Measurements from ENCODE around the gene ZBTB46. TPM values are rescaled to one million over a fixed set of nuclear protein-coding genes. Genes with fewer than 3 reads are reported as not detected.
A peak's percentile ranks its signal among the peaks of the same experiment; 100 is the strongest.

The ZBTB46 gene
- total RNA-seq, 2 experiments from 2014 or later, result 0.67 to 1.3 TPM

DNA sequence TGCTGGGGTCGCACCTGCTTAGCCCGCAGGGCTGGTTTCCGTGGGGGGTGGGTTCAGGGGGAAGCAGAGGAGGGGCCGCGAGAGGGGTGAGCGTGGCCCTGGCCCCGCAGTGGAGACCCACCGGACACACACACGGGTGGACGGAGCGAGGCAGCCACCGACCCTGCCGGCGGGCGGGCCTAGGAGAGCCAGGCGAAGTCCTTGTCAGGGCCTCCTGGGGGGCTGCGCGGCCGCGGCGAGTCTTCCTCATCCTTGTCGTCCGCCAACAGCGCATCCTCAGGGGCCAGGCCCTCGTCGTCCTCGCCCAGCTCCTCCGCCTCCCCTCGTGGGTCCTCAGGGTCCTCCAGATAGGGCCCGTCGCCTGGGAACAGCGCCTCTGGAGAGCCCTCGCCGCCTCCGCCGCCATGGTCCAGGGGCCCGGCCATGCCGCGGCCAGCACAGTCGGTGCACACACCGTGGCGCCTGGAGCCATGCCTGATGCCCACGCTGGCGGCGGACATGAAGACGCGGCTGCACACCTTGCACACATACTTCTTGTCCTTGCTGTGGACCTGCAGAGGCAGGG lies 84.2 kb downstream of the ZBTB46 start:
- H2AFZ ChIP-seq (ENCODE audit: low read length), result no peak overlapping the region
- ChIA-PET POLR2A (interaction anchor here (1.0 kb wide), 1 partner anchor 10 kb away, joined by 4 read pairs; the partner anchor contains the start of gene LIME1), CTCF (ENCODE audit: unreplicated experiment) (no interaction called here)
- H3K4me3 ChIP-seq (ENCODE audit: low read depth, low read length, poor library complexity, severe bottlenecking), result no peak overlapping the region
- no TSS peak for BruUV-seq (replicated peaks)
- no peak for DNase-seq (ENCODE audit: low spot score)
- no peak overlapping the region for H3K27ac ChIP-seq (ENCODE audit: low read depth, low read length, poor library complexity, severe bottlenecking)
- H3K36me3 ChIP-seq (ENCODE audit: insufficient read depth, low read length), result peaks cover 22% of the 10 kb centered on the region
- TF ChIP-seq, protein P1, sequence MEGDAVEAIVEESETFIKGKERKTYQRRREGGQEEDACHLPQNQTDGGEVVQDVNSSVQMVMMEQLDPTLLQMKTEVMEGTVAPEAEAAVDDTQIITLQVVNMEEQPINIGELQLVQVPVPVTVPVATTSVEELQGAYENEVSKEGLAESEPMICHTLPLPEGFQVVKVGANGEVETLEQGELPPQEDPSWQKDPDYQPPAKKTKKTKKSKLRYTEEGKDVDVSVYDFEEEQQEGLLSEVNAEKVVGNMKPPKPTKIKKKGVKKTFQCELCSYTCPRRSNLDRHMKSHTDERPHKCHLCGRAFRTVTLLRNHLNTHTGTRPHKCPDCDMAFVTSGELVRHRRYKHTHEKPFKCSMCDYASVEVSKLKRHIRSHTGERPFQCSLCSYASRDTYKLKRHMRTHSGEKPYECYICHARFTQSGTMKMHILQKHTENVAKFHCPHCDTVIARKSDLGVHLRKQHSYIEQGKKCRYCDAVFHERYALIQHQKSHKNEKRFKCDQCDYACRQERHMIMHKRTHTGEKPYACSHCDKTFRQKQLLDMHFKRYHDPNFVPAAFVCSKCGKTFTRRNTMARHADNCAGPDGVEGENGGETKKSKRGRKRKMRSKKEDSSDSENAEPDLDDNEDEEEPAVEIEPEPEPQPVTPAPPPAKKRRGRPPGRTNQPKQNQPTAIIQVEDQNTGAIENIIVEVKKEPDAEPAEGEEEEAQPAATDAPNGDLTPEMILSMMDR (conservative IDR thresholded peaks at IDR 0.05; ENCODE audit: low read length), result no peak
- no peak for TF ChIP-seq EZH2phosphoT487 (IDR thresholded peaks at IDR 0.05; ENCODE audit: borderline replicate concordance, low read depth, low read length)
- H3K9me2 ChIP-seq (ENCODE audit: insufficient read depth, low read length), result no peaks in the 10 kb centered on the region
- no peaks in the 10 kb centered on the region for H3K79me2 ChIP-seq (ENCODE audit: insufficient read depth, low read depth, low read length)
- H3K9me3 ChIP-seq (ENCODE audit: low read length), result no peaks in the 10 kb centered on the region
- H4K20me1 ChIP-seq (ENCODE audit: insufficient read depth, low read length), result no peaks in the 10 kb centered on the region
- intact Hi-C loops (cut with micrococcal nuclease; ENCODE audit: unreplicated experiment), result loop anchor here (2.0 kb wide), 1 partner anchor 40 kb away; the partner anchor contains the start of gene ARFRP1
- H3K4me2 ChIP-seq (ENCODE audit: low read length), result peak overlapping the region; percentile 47
- H3K4me1 ChIP-seq (ENCODE audit: insufficient read depth, low read length, poor library complexity, severe bottlenecking), result peaks cover 28% of the 10 kb centered on the region

DNA sequence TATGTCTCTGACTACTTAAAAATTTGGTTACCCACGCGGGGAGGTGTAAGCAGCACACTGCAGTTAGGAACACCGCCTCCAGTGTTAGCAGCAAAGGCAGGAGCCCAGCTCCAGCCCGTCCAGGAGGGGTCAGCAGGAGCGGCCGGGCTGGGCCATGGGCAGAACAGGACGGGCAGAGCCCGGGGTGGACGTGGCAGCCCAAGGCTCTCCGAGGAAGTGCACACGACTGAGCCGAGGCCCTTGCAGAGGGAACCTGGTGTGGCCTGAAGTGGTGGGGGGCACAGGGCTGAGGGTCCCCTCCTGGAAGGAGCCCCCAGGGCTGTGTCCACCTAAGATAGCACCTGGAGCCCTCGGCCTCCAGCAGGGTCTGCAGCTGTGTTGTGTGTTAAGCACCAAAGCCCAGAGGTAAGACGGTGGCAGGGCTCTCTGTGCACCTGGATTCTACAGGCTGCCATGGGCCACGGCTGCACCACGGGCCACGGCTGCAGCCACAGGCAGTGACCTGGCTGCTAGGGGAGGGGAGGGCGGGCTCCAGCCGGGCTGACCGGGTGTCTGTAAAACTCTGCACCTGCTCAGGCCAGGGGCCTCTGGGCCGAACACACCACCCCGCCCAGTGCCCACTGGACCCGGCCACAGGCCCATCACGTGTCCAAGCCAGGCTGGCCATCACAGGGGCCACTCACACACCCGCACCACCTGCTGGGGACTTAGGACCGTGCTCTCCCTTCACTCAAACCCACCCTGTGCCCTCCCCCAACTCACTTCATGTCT lies 84.9 kb downstream of the ZBTB46 start:
- DNase-seq (ENCODE audit: low spot score), result no peak
- no peaks in the 10 kb centered on the region for H4K20me1 ChIP-seq (ENCODE audit: insufficient read depth, low read length)
- H3K9me2 ChIP-seq (ENCODE audit: insufficient read depth, low read length), result no peaks in the 10 kb centered on the region
- CTCF ChIA-PET (ENCODE audit: unreplicated experiment), result no interaction called here
- no peak for TF ChIP-seq EZH2phosphoT487 (IDR thresholded peaks at IDR 0.05; ENCODE audit: borderline replicate concordance, low read depth, low read length)
- TF ChIP-seq, protein P1 (conservative IDR thresholded peaks at IDR 0.05; ENCODE audit: low read length), result no peak
- no peak overlapping the region for H3K27ac ChIP-seq (ENCODE audit: low read depth, low read length, poor library complexity, severe bottlenecking)
- H3K4me1 ChIP-seq (ENCODE audit: insufficient read depth, low read length, poor library complexity, severe bottlenecking), result peaks cover 25% of the 10 kb centered on the region
- peaks cover 29% of the 10 kb centered on the region for H3K36me3 ChIP-seq (ENCODE audit: insufficient read depth, low read length)
- POLR2A ChIA-PET, result no interaction called here
- no TSS peak for BruUV-seq (replicated peaks)
- no peak overlapping the region for H2AFZ ChIP-seq (ENCODE audit: low read length)
- intact Hi-C loops (cut with micrococcal nuclease; ENCODE audit: unreplicated experiment), result loop anchor here (2.0 kb wide), 1 partner anchor 39 kb away; the partner anchor contains the start of gene ARFRP1
- no peaks in the 10 kb centered on the region for H3K79me2 ChIP-seq (ENCODE audit: insufficient read depth, low read depth, low read length)
- no peaks in the 10 kb centered on the region for H3K9me3 ChIP-seq (ENCODE audit: low read length)
- no peak overlapping the region for H3K4me2 ChIP-seq (ENCODE audit: low read length)
- H3K4me3 ChIP-seq (ENCODE audit: low read depth, low read length, poor library complexity, severe bottlenecking), result no peak overlapping the region

- Histone ChIP-seq H3K9me2 (ENCODE audit: insufficient read depth, low read length) (no peaks in the 10 kb centered on the region), H3K4me3 (ENCODE audit: low read depth, low read length, poor library complexity, severe bottlenecking) (no peak overlapping the region), H4K20me1 (ENCODE audit: insufficient read depth, low read length) (no peaks in the 10 kb centered on the region), H3K79me2 (ENCODE audit: insufficient read depth, low read depth, low read length) (no peaks in the 10 kb centered on the region), H3K4me2 (ENCODE audit: low read length) (no peak overlapping the region), H3K4me1 (ENCODE audit: insufficient read depth, low read length, poor library complexity, severe bottlenecking) (peaks cover 25% of the 10 kb centered on the region), H3K36me3 (ENCODE audit: insufficient read depth, low read length) (peaks cover 32% of the 10 kb centered on the region), H3K9me3 (ENCODE audit: low read length) (no peaks in the 10 kb centered on the region), H2AFZ (ENCODE audit: low read length) (no peak overlapping the region), H3K27ac (ENCODE audit: low read depth, low read length, poor library complexity, severe bottlenecking) (no peak overlapping the region)
- CTCF ChIA-PET (ENCODE audit: unreplicated experiment), result no interaction called here
- no peak for DNase-seq (ENCODE audit: low spot score)
- intact Hi-C loops (cut with micrococcal nuclease; ENCODE audit: unreplicated experiment), result no loop called here
- POLR2A ChIA-PET, result no interaction called here
- no TSS peak for BruUV-seq (replicated peaks)
- TF ChIP-seq, protein P1 (conservative IDR thresholded peaks at IDR 0.05; ENCODE audit: low read length), result no peak
- no peak for TF ChIP-seq EZH2phosphoT487 (IDR thresholded peaks at IDR 0.05; ENCODE audit: borderline replicate concordance, low read depth, low read length)
These were observed 85.6 kb downstream of the ZBTB46 start for GRCh38 chr20:63745424-63745805.

All from OCI-LY7 (cell line).